Measurements from ENCODE around the gene TSKS.
A peak's percentile ranks its signal among the peaks of the same experiment; 100 is the strongest.

The TSKS gene

GRCh38 chr19:49773663-49774350 lies 10.7 kb upstream of the TSKS start:
- H3K27ac ChIP-seq: no peak overlapping the region
- no peak for TF ChIP-seq ZFX (IDR thresholded peaks at IDR 0.05; ENCODE audit: borderline replicate concordance)
- TF ChIP-seq, protein P1, sequence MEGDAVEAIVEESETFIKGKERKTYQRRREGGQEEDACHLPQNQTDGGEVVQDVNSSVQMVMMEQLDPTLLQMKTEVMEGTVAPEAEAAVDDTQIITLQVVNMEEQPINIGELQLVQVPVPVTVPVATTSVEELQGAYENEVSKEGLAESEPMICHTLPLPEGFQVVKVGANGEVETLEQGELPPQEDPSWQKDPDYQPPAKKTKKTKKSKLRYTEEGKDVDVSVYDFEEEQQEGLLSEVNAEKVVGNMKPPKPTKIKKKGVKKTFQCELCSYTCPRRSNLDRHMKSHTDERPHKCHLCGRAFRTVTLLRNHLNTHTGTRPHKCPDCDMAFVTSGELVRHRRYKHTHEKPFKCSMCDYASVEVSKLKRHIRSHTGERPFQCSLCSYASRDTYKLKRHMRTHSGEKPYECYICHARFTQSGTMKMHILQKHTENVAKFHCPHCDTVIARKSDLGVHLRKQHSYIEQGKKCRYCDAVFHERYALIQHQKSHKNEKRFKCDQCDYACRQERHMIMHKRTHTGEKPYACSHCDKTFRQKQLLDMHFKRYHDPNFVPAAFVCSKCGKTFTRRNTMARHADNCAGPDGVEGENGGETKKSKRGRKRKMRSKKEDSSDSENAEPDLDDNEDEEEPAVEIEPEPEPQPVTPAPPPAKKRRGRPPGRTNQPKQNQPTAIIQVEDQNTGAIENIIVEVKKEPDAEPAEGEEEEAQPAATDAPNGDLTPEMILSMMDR (IDR thresholded peaks at IDR 0.05): no peak

- H3K27ac ChIP-seq: no peak overlapping the region
- no peak for TF ChIP-seq ZFX (IDR thresholded peaks at IDR 0.05; ENCODE audit: borderline replicate concordance)
- TF ChIP-seq, protein P1 (IDR thresholded peaks at IDR 0.05): no peak
Observed at GRCh38 chr19:49772850-49773432, 9.8 kb upstream of the TSKS start.

DNA sequence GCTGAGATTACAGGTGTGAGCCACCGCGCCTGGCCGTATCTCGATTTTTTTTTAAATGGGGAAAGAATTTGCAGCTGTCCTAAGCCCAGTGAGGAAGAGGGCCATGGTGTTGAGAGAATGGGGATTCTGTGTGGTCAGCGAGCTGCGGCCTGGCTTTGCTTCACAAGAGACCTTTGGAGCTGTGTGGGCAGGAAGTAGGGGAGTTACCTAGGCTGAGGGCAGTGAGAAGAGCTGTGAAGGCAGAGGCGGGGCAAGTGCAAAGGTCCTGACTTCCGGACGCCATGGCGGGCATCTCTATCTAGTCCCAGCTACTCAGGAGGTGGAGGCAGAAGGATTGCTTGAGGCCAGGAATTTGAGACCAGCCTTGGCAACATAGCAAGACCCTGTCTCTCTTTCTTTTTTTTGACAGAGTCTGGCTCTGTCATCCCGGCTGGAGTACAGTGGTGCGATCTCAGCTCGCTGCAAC lies 8.6 kb upstream of the TSKS start:
- no peak for TF ChIP-seq ZFX (IDR thresholded peaks at IDR 0.05; ENCODE audit: borderline replicate concordance)
- TF ChIP-seq, protein P1 (IDR thresholded peaks at IDR 0.05): no peak
- no peak overlapping the region for H3K27ac ChIP-seq

DNA sequence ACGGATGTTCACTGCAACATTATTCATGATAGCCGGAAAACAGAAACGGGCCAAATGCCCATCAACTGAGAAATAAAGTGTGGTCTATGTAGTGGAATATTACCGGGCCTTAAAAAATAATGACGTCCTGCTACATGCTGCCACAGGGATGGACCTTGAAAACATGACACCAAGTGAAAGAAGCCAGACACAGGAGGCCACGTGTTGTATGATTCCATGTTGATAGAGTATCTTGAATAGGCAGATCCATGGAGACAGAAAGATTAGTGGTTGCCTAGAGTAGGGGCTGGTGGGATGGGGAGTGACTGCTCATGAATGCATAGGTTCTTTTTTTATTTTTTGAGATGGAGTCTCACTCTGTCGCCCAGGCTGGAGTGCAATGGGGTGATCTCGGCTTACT lies 7.4 kb upstream of the TSKS start:
- H3K27ac ChIP-seq: no peak overlapping the region
- TF ChIP-seq, protein P1 (IDR thresholded peaks at IDR 0.05): no peak
- TF ChIP-seq ZFX (IDR thresholded peaks at IDR 0.05; ENCODE audit: borderline replicate concordance): no peak

- H3K27ac ChIP-seq: no peak overlapping the region; the same call in 1 of the 2 replicates
- TF ChIP-seq, protein P1 (IDR thresholded peaks at IDR 0.05): no peak
- no peak for TF ChIP-seq ZFX (IDR thresholded peaks at IDR 0.05; ENCODE audit: borderline replicate concordance)
Observed at GRCh38 chr19:49767967-49768581, 5.0 kb upstream of the TSKS start.

- H3K27ac ChIP-seq: peak overlapping the region; percentile 60
- TF ChIP-seq ZFX (IDR thresholded peaks at IDR 0.05; ENCODE audit: borderline replicate concordance): no peak
- TF ChIP-seq, protein P1 (IDR thresholded peaks at IDR 0.05): no peak
Observed at GRCh38 chr19:49767381-49767780, 4.3 kb upstream of the TSKS start.

- peak within 1 kb of the TSS; percentile 79 for H3K27ac ChIP-seq
- TF ChIP-seq ZFX (IDR thresholded peaks at IDR 0.05; ENCODE audit: borderline replicate concordance): no peak
- TF ChIP-seq, protein P1 (IDR thresholded peaks at IDR 0.05): no peak
Observed at GRCh38 chr19:49766930-49767299, 3.8 kb upstream of the TSKS start, which contains the start of gene AP2A1. Gene AP2A1, plus strand, starts transcription at chr19:49767001. Its CDS starts 133 bp downstream, at chr19:49767134.
